LoVo (cell line): Measurements from ENCODE around the gene U2AF2.

Source experiments
- DNase-seq: peaks from one replicate; pipeline ENCODE4 v3.0.0-alpha.2; 2016; ENCODE audit warnings: low spot score

Gene U2AF2

GRCh38 chr19:55690769-55691545 lies 36.1 kb downstream of the U2AF2 start:
- no peak for DNase-seq

- DNase-seq: no peak
Observed at GRCh38 chr19:55691561-55692481, 37.0 kb downstream of the U2AF2 start.

GRCh38 chr19:55692681-55693081 lies 37.8 kb downstream of the U2AF2 start:
- no peak for DNase-seq

- DNase-seq: no peak
Observed at GRCh38 chr19:55693336-55693974, 38.6 kb downstream of the U2AF2 start.

- no peak for DNase-seq
Observed at GRCh38 chr19:55694241-55694655, 39.4 kb downstream of the U2AF2 start.

- no peak for DNase-seq
Observed at GRCh38 chr19:55694656-55695491, 40.0 kb downstream of the U2AF2 start.

- DNase-seq: no peak
Observed at GRCh38 chr19:55695511-55696290, 40.9 kb downstream of the U2AF2 start.

- DNase-seq: no peak
Observed at GRCh38 chr19:55696301-55697068, 41.6 kb downstream of the U2AF2 start.

- DNase-seq: no peak
Observed at GRCh38 chr19:55697069-55697440, 42.2 kb downstream of the U2AF2 start.

GRCh38 chr19:55697698-55698097 lies 42.9 kb downstream of the U2AF2 start:
- DNase-seq: no peak

- DNase-seq: no peak
Observed at GRCh38 chr19:55698256-55698655, 43.4 kb downstream of the U2AF2 start.

- DNase-seq: no peak
Observed at GRCh38 chr19:55699221-55699620, 44.4 kb downstream of the U2AF2 start.

GRCh38 chr19:55700813-55701212 lies 46.0 kb downstream of the U2AF2 start:
- DNase-seq: no peak

GRCh38 chr19:55702131-55702627 lies 47.3 kb downstream of the U2AF2 start:
- no peak for DNase-seq

GRCh38 chr19:55703790-55704215 lies 49.0 kb downstream of the U2AF2 start:
- no peak for DNase-seq

- no peak for DNase-seq
Observed at GRCh38 chr19:55704494-55705245, 49.8 kb downstream of the U2AF2 start.

- DNase-seq: no peak
Observed at GRCh38 chr19:55705972-55706371, 51.1 kb downstream of the U2AF2 start.

GRCh38 chr19:55711719-55712118 lies 56.9 kb downstream of the U2AF2 start:
- DNase-seq: no peak
